H1 (cell line): ENCODE data around the gene TBC1D22A.

ENCODE experiments used
- BCL11A ChIP-seq, 2 experiments: IDR thresholded peaks; one replicate each; pipeline ENCODE4 v1.6.1; 2011; ENCODE audit warnings: low read depth in 2 of 2, low read length in 2 of 2, mild to moderate bottlenecking in 2 of 2
- EZH2 ChIP-seq: fragments of 200-600 bp; sonication (generic); IDR thresholded peaks from 2 replicates; pipeline ENCODE4 v1.7.1; 2012; ENCODE audit warnings: low read depth, mild to moderate bottlenecking, moderate library complexity, low read length, inconsistent platforms; ENCODE audit not compliant: severe bottlenecking
- KDM1A ChIP-seq: fragments of 200-600, 300-600 bp; sonication (generic); IDR thresholded peaks from 2 replicates; pipeline ENCODE4 v1.7.1; 2016; ENCODE audit warnings: mild to moderate bottlenecking, low read length, borderline replicate concordance
- MAX ChIP-seq: IDR thresholded peaks from 2 replicates; pipeline ENCODE4 v1.6.1; 2012; ENCODE audit warnings: inconsistent platforms
- POLR2A ChIP-seq, 2 experiments: IDR thresholded peaks; 1 replicate in 1 of 2; 2 replicates in 1 of 2; pipeline ENCODE4 v1.6.1; 2011; ENCODE audit warnings: low read depth in 2 of 2, low read length in 2 of 2, mild to moderate bottlenecking in 2 of 2; ENCODE audit errors: control extremely low read depth in 1 of 2
- POU5F1 ChIP-seq: IDR thresholded peaks from 2 replicates; pipeline ENCODE4 v1.6.1; 2011; ENCODE audit warnings: low read depth, mild to moderate bottlenecking, low read length, moderate library complexity
- RAD21 ChIP-seq, 2 experiments: IDR thresholded peaks in 1 of 2; conservative IDR thresholded peaks in 1 of 2; 2 replicates each; pipeline ENCODE4 v1.6.1; 2011; ENCODE audit warnings: low read depth in 2 of 2, low read length in 2 of 2, improper control_type of control experiment in 1 of 2, inconsistent platforms in 1 of 2, mild to moderate bottlenecking in 1 of 2, moderate library complexity in 1 of 2
- RFX5 ChIP-seq: IDR thresholded peaks from 2 replicates; pipeline ENCODE4 v1.6.1; 2011; ENCODE audit warnings: low read depth, low read length, improper control_type of control experiment, borderline replicate concordance
- RXRA ChIP-seq: IDR thresholded peaks from 2 replicates; pipeline ENCODE4 v1.6.1; 2011; ENCODE audit warnings: low read depth, mild to moderate bottlenecking, low read length, moderate library complexity; ENCODE audit not compliant: insufficient read depth
- YY1 ChIP-seq: IDR thresholded peaks from 2 replicates; pipeline ENCODE4 v1.6.1; 2011; ENCODE audit warnings: low read depth, mild to moderate bottlenecking, low read length
- TF ChIP-seq, protein P1 (sequence below), 3 experiments: IDR thresholded peaks; 1 replicate in 2 of 3; 2 replicates in 1 of 3; pipeline versions ENCODE4 v1.5.1 to v1.6.1; 2011; ENCODE audit warnings: low read length in 3 of 3, mild to moderate bottlenecking in 3 of 3, inconsistent platforms in 2 of 3, low read depth in 1 of 3, moderate library complexity in 1 of 3; ENCODE audit not compliant: insufficient read depth in 1 of 3; ENCODE audit errors: control extremely low read depth in 1 of 3

DNA sequence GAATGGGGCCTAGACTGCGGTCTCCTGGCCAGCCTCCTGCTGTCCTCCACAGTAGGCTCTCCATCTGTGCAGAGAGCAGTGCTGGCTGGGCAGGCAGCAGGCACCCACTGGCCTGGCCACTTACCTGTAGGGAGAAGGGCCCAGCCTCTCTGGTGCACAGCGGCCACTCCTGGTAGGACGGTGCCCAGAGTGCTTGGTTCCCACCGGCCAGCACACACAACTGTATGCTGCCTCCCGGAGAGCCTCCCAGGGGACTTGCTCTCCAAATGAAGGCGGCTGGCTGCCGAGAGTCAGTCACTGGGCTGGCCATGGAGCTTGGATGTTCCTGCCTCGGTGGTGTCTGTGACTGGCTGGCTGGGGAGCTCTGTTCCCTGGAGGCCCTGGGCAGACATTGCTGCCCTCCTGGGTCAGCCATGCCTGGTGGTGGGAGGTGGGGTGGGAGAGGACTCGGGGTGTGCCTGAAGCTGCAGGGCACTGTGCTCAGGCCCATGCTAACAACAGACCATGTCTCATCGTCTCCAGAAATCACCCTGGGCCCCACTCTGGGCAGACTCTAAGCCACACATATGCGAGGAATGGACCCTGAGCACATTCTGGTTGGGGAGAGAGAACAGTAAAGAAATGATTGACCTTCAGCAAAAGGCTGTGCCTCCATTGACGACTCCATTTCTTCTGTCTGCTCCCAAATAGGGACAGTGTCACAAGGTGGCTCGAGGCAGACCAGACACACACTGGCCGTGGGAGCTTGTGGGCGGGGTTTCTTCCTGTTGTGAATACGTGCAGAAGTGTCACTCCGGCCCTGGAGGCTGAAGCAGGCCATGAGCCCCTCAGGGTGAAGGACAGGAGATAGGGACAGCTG is 350.8 kb downstream of the TBC1D22A start:
- TF ChIP-seq, protein P1, sequence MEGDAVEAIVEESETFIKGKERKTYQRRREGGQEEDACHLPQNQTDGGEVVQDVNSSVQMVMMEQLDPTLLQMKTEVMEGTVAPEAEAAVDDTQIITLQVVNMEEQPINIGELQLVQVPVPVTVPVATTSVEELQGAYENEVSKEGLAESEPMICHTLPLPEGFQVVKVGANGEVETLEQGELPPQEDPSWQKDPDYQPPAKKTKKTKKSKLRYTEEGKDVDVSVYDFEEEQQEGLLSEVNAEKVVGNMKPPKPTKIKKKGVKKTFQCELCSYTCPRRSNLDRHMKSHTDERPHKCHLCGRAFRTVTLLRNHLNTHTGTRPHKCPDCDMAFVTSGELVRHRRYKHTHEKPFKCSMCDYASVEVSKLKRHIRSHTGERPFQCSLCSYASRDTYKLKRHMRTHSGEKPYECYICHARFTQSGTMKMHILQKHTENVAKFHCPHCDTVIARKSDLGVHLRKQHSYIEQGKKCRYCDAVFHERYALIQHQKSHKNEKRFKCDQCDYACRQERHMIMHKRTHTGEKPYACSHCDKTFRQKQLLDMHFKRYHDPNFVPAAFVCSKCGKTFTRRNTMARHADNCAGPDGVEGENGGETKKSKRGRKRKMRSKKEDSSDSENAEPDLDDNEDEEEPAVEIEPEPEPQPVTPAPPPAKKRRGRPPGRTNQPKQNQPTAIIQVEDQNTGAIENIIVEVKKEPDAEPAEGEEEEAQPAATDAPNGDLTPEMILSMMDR (IDR thresholded peaks at IDR 0.05; ENCODE audit: control extremely low read depth in 1 of 3, insufficient read depth in 1 of 3, low read depth in 1 of 3, low read length in 3 of 3): no peak
- TF ChIP-seq YY1 (no peak), RFX5 (no peak), RXRA (no peak), POLR2A (IDR thresholded peaks at IDR 0.05; ENCODE audit: control extremely low read depth in 1 of 2, low read depth in 2 of 2, low read length in 2 of 2) (no peak), KDM1A (no peak), POU5F1 (no peak), MAX (no peak), RAD21 (IDR thresholded peaks at IDR 0.05 in 1 of 2, conservative IDR thresholded peaks at IDR 0.05 in 1 of 2; ENCODE audit: low read depth in 2 of 2, low read length in 2 of 2) (no peak), EZH2 (no peak), BCL11A (IDR thresholded peaks at IDR 0.05; ENCODE audit: low read depth in 2 of 2, low read length in 2 of 2) (no peak)
